SK-N-DZ (cell line): ENCODE results near the gene SLC25A12.
"Not testable (repeated sequence)": the region's sequence is repeated elsewhere in the genome, so short reads cannot be mapped to it uniquely, and the experiment has no call there.

ENCODE experiments used
- DNase-seq: peaks from one replicate; pipeline ENCODE4 v3.0.0-alpha.2; 2015; ENCODE audit warnings: low spot score

The SLC25A12 gene

DNA sequence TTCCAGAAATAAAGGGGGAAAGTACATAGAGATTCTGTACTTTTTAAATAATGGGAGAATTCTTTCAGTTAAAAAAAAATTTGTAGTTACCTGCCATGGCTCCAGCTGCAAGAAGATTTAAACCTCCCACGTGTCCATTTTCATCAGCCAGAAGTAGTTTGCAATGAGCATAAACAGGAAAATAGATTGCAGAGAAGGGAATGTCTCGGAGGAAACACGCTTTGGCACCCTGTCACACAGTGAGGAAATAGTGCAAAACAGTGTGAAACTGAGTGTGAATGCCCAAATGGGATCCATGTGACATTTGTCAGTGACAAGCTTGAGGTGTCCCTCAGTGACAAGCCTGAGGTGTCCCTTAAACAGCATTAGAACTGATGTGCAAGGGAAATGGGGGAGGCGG lies 102.7 kb downstream of the SLC25A12 start:
- DNase-seq = no peak

DNA sequence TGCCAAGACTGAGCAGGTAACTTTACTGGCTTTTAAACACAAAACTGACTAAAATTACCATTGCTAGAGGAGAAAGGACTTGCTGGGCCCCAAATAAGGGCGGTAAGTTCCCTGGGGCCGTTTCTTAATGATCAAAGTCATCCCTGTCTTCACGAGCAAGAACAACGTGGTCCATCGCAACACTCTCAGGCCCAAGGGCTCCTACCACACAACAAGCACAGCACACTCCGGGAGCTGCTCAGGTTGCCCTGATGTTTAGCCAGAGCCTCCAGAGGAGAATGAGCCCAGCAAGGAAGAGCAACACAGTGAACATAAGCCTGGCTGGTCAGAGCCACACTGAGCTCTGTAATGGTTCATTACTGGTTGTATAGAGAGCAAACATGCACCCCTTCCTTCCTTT lies 104.1 kb downstream of the SLC25A12 start:
- no peak for DNase-seq

DNA sequence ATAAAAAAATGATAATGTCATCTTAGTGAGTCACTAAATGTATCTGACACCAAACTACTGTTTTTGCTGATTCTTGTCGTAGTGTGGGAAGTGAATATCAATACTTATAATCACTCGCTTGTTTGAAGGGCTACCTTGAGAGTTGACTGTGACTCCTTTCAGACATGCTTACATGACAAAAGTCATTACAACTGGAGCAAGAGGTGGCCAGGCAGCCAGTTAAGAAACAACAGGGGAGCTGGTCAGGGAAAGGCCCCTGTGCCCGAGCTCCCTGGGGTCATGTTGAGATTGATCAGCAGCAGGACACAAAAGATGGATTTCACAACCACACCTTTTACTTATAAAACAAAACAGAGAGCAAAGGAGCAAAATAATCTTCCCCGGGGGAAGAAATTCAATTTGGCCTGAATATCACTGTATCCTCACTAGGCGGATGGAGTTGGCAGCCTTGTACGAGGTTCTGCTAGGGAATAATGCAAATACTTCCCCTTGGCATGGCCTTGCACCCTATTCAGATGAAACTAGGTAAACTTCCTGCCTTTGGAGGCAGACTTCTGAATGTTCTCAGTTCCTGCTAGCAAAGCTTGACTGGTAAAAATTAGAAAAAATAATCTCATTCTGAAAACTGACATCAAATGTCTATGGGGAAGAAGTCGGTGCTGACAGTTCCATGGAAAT lies 105.6 kb downstream of the SLC25A12 start:
- DNase-seq = no peak

DNA sequence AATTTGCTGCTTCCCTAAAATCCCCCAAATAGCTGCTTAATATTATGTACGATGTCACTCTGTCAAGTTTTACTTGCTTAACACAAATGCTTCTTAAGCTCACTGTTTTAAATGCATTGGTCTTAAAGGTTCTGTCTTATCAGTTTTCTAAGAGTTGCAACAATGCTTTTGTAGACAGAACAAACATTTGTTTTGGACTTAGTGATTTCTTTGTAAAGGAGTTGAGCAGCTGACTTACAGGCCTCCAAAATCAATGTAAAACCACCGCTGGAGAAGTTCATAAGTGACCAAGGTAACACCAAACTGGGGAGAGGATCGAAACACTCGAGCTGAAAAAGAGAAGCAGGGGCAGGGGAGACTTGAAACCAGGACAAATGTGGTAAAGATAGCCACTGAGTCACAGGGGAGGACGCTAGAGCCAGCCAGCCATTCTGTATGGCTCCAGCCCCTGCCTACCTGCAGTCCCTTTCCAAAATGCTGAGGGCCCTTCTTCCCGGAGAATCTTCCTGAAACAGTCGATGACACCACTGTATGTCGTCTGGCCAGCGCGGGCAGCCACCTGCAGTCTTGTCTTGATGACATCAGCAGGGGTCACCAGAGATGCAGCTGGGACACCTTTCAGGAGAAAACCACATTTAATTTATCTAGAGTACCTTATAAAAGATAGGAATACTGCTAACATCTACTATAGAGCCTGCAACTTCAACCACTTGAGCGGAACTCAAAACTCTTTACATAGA lies 106.5 kb downstream of the SLC25A12 start:
- DNase-seq = no peak

DNA sequence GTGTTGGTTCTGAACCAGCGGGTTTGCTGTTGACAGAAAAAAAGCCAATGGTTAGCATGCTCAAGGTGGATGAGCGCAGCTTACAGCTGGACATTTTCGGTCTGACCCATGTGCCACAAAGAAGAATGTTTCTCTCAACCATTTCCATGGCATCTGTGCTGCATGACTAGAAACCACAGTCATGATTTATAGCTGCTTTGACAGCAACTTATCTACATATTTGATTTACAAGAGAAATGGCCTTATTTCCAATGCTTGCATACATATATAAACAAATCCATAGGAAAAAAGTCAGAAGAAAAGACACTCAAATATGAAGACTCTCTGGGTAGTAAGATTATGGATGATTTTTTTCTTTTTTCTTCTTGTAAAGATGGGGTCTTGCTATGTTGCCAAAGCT lies 108.6 kb downstream of the SLC25A12 start:
- no peak for DNase-seq

DNA sequence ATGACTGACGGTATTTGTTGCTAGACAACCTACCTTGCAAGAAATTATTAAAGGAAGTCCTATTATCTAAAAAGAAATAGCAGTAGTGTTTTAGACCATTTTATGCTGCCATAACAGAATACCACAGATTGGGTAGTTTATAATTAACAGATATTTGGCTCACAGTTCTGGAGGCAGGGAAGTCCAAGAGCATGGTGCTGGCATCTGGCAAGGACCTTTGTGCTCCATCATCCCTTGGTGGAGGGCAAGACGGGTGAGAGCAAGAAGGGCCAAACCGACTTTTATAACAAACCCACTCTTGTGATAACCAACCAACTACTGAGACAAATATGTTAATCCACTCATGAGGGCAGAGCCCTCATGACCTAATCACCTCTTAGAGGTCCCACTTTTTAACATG lies 115.5 kb downstream of the SLC25A12 start:
- no peak for DNase-seq

DNA sequence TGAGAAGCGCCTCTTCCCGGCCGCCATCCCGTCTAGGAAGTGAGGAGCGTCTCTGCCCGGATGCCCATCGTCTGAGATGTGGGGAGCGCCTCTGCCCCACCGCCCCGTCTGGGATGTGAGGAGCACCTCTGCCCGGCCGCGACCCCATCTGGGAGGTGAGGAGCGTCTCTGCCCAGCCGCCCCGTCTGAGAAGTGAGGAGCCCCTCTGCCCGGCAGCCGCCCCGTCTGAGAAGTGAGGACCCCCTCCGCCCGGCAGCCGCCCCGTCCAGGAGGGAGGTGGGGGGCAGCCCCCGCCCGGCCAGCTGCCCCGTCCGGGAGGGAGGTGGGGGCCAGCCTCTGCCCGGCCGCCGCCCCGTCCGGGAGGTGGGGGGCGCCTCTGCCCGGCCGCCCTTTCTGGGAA lies 119.5 kb downstream of the SLC25A12 start:
- not testable (repeated sequence) for DNase-seq

DNA sequence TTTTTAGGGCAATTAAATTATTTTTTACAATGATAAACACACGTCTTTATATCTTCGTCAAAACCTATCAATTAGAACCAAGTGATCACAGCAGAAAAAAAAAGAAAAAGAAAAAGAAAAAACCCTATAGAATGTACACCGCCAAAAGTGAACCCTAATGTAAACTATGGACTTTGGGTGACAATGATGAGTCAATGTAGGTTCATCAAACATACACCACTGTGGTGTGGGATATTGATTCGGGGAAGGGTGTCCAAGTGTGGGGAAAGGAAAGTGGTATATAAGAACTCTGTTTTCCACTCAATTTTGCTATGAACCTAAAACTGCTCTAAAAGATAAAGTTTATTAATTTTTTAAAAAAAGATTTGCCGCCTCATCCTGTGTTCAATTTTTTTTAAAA lies 121.7 kb downstream of the SLC25A12 start:
- DNase-seq = no peak

DNA sequence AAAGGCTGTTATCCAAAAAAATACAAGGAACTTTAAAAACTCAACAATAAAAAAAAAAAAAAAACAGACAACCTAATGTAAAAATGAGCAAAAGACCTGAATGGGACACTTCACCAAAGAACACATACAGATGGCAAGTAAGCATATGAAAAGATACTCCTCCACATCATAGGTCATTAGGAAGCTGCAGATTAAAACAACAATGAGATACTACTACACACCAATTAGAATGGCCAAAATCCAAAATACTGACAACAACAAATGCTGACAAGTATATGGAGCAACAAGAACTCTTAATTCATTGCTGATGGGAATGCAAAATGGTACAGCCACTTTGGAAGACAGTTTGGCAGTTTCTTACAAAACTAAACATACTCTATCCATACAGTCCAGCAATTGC lies 122.6 kb downstream of the SLC25A12 start:
- DNase-seq = no peak

DNA sequence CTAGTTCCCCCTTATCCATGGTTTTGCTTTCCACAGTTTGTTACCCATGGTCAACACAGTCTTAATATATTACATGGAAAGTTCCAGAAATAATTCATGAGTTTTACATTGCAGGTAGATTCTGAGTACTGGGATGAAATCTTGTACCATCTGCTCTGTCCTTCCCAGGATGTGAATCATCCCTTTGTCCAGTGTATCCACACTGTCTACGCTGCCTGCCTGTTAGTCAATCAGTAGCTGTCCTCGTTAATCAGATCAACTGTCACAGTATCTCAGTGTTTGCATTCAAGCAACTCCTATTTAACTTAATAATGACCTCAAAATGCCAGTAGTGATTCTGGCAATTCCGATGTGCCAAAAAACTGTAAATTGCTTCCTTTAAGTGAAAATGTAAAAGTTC lies 130.4 kb downstream of the SLC25A12 start:
- DNase-seq = no peak

DNA sequence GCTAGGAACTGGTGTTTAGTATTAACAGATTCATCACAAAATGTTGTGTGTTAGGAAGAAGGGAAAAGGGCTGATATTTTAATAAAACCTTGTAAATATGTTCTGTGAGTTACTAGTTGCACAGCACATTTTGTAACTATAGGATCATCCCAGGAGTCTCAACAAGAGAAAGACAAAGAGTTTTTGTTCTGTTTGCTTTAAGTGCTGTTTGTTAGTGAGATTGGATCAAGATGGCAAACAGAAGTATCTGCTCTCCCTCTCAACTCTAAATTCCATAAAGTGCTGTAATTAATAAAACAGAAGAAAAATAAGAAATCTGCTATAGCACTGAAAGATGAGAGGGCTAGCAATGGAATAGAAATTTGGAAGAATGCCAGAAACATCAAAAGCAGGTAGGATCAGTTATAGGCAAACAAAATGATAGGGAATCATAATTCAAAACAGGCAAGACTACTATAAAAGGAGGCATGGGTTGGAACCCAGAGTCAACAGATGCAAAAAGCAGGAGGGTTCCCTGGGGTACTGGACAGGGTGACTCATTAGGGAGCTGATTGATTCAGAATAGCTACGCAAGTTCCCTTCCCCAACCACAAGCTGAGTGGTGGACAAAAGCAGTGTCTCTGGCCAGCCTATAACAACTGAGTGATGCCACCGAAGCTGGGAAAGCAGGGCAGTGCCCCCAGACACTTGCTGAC lies 131.0 kb downstream of the SLC25A12 start:
- DNase-seq = no peak

DNA sequence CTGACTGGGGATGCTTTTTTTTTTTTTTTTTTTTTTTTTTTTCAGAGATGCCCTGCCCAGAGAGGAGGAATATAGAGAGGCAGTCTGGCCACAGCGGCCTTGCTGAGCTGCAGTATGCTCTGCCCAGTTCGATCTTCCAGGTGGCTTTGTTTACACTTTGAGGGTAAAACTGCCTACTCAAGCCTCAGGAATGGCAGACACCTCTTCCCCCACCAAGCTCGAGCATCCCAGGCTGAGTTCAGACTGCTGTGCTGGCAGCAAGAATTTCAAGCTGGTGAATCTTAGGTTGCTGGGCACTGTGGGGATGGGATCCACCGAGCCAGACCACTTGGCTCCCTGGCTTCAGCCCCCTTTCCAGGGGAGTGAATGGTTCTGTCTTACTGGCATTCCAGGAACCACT lies 132.9 kb downstream of the SLC25A12 start:
- DNase-seq = not testable (repeated sequence)

DNA sequence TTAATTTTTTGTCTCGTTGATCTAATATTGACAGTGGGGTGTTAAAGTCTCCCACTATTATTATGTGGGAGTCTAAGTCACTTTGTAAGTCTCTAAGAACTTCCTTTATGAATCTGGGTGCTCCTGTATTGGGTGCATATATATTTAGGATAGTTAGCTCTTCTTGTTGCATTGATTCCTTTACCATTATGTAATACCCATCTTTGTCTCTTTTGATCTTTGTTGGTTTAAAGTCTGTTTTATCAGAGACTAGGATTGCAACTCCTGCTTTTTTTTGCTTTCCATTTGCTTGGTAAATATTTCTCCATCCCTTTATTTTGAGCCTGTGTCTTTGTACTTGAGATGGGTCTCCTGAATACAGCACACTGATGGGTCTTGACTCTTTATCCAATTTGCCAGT lies 135.3 kb downstream of the SLC25A12 start:
- DNase-seq = not testable (repeated sequence)

DNA sequence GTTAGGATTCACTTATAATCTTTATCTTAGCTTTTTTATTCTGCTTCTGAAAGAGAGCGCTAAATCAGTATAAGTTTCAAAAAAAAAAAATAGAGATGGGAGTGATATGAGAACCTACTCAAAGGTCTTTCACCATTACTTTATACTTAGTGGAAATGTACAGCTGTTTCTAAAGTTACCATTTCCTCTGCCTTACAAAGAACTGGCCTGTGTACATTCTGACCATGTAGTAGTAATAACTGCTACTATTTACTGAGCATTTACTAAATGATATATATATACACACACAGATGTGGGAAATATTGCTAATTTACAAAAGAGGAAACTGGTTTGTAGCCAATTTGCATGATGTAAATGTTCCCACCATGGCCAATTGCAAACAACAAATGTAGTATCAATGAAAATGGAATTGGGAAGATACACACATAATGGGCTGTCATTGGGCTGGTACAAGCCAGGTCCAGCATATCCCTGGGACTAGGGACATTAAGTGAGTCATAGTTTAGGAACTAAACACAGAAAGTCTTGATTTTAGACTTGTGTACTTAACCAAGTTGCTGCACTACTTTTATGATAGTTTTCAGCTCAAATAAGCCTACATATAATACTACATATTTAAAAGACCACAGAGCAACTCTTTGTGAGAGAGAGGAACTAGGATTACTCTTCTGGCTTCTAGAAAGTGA lies 139.6 kb downstream of the SLC25A12 start:
- no peak for DNase-seq

DNA sequence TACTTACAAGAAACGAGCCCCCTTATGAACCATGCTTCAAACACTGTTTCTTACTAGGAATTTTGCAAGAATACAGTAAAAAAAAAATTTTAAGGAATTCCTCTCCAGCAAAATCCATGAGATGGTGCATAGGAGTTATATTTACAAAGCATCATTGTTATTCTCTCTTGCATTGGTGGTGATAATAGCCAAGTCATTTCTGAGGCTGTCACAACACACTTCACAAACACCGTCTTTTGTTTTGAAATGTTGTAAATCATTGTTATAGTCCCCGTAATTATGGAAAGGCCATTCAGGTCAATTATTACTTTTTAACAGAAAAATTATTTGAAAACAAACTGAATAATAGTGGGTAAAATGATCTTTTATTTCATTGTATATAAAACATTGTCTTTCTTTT lies 146.7 kb downstream of the SLC25A12 start:
- DNase-seq = no peak

DNA sequence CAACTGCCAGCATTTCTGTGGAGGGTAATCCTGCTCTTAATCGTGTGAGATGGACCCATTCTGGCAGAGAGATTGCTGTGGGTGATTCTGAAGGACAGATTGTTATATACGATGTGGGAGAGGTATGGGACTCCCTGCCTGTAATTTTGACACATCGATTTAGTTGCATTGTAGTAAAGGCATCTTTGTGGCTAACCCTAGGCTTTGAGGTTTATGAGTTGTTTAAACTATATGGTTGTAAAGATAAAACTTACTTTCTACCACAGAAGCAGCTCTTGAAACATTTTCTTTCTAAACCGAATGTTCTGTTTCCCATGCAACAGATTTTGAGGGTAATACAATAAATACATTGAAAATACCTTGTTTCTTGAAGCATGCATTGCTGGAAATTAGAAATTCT lies 148.2 kb downstream of the SLC25A12 start:
- no peak for DNase-seq

DNA sequence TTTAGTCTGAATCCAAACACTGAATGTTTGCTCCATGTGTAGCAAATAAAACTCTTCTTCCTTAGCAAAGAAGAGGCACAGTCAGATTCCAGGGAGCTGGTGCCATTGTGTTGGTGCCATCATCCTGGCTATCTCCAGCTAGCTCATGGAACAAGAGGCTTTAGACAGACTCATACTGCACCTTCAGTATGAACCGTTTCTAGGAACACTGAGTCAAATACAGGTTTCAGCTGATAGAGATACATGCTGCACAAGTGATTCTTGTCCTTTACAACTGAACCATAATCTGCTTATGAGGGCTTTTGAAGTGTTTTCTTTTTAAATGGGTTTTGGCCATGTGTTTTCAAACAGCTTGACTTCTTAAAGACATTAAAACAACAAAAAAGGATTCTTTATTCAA lies 148.9 kb downstream of the SLC25A12 start:
- DNase-seq = no peak

DNA sequence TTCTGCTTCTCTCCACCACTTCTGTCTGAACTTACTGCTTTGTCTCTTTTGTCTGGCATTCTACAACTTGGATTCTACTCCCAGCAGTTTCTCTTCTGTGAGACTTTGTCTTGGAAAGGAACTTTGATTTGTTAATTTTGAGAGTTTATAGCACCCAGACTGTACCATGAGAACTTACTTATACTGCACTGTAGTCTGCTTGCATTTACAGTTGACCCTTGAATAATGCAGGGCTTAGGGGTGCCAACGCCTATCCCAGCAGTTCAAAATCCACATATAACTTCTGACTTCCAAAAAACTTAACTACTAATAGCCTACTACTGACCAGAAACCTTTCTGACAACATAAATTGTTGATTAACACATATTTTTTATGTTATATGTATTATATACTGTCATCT lies 151.3 kb downstream of the SLC25A12 start:
- no peak for DNase-seq

DNA sequence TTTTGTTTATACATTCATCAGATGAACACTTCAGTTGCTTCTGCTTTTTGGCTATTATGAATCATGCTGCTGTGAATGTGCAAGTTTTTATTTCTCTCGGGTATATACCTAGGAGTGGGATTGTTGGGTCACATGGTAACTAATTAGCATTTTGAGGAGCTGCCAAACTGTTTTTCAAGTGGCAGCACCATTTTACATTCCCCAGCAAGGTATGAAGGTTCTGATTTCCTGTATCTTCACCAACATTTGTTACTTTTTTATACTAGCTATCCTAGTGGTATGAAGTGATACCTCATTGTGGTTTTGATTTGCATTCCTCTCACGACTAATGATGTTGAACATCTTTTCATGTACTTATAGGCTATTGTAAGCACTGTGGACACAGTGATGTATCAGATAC lies 152.9 kb downstream of the SLC25A12 start:
- DNase-seq = no peak

DNA sequence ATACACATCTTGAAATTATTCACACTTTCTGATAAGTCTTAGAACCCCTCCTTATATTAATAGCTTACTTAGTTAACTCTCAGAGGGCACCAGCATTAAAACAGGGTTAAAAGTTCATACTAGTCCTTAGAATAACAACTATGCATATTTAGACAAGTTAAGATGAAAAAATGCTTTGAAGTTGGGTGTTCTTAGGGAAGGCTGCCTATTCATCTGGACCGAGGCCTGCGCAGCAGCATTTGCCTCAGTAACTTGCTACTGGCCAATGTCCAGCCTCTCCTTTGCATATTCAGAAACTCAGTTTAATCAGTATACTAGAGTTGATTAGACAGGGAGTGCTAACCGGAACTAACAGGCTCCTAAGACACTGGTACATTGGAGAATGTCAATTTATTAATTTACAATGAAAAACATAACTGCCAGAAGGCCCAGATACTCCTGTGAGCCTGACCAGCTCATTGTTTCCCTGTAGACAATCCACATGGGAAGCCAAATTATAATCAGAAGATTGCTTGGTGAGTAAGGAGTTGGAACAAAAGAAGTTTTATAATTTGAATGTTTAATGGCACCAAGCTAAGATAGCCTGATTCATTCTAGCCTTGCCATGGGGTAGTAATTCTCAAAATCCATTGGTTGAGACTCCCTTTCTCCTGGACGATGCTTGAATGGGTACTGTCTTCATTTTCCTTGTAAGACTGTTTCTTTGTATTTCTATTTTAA lies 157.9 kb downstream of the SLC25A12 start:
- no peak for DNase-seq
